Panc1 (cell line): Measurements from ENCODE around the gene TNFAIP2. TPM values are rescaled to one million over a fixed set of nuclear protein-coding genes. Genes with fewer than 3 reads are reported as not detected.

ENCODE experiments used
- ATAC-seq: fragments of 200-7000 bp; cut with Tn5 transposase; 2 replicates; pipeline ENCODE4 v1.9.1; 2020; ENCODE audit warnings: mild to moderate bottlenecking, moderate library complexity
- BruUV-seq: library from RNA; stranded (reverse); fragments of 400-500 nt; replicated peaks from 2 replicates; lab custom pipeline; 2021; lab: Mats Ljungman, UMichigan
- CTCF ChIA-PET: fragments of 300-600 bp; sonication (Branson Sonifier 250); formaldehyde crosslinking; loops from one replicate; lab custom pipeline; 2022; ENCODE audit warnings: antibody characterized with exemption; lab: Charles Lee
- POLR2A ChIA-PET: fragments of 300-600 bp; sonication (Branson Sonifier 250); formaldehyde crosslinking; loops from one replicate; lab custom pipeline; 2022; ENCODE audit warnings: antibody characterized with exemption; lab: Charles Lee
- DNase-seq: peaks from one replicate; pipeline ENCODE4 v3.0.0-alpha.2; 2010; ENCODE audit warnings: low read depth, low spot score
- H3K27ac ChIP-seq: 2 replicates; pipeline ENCODE4 v1.5.1; 2011; ENCODE audit warnings: mild to moderate bottlenecking, low read length, inconsistent platforms
- H3K27me3 ChIP-seq: fragments of 200-500 bp; sonication (Bioruptor generic); 2 replicates; pipeline ENCODE4 v1.6.0; 2014; ENCODE audit warnings: low read length, inconsistent platforms; ENCODE audit not compliant: control insufficient read depth, insufficient read depth
- H3K36me3 ChIP-seq: fragments of 200-500 bp; sonication (Bioruptor generic); 2 replicates; pipeline ENCODE4 v1.5.1; 2014; ENCODE audit warnings: inconsistent platforms, mild to moderate bottlenecking, low read length, moderate library complexity; ENCODE audit not compliant: control insufficient read depth, insufficient read depth
- H3K4me1 ChIP-seq: 2 replicates; pipeline ENCODE4 v1.5.1; 2011; ENCODE audit warnings: inconsistent platforms, mild to moderate bottlenecking, low read length, moderate library complexity; ENCODE audit not compliant: control insufficient read depth, insufficient read depth
- H3K4me3 ChIP-seq, 2 experiments: 2 replicates each; pipeline ENCODE4 v1.5.1; 2011 to 2012; ENCODE audit warnings: low read depth in 2 of 2, low read length in 2 of 2, mild to moderate bottlenecking in 2 of 2, inconsistent platforms in 1 of 2, moderate library complexity in 1 of 2
- H3K9me3 ChIP-seq: fragments of 200-500 bp; sonication (Bioruptor generic); 2 replicates; pipeline ENCODE4 v1.5.1; 2014; ENCODE audit warnings: low read depth, mild to moderate bottlenecking, inconsistent platforms, low read length, moderate library complexity; ENCODE audit not compliant: control insufficient read depth, insufficient read depth
- CTCF ChIP-seq: fragments of 450-650 bp; IDR thresholded peaks from 2 replicates; pipeline ENCODE4 v1.5.1; 2017; ENCODE audit warnings: mild to moderate bottlenecking
- POLR2AphosphoS5 ChIP-seq: IDR thresholded peaks from 2 replicates; pipeline ENCODE4 v1.6.1; 2012; ENCODE audit warnings: mild to moderate bottlenecking, low read depth, low read length, moderate library complexity
- SIN3A ChIP-seq: IDR thresholded peaks from 2 replicates; pipeline ENCODE4 v1.6.1; 2012; ENCODE audit warnings: low read depth, mild to moderate bottlenecking, low read length, moderate library complexity, borderline replicate concordance; ENCODE audit not compliant: insufficient read depth
- TCF7L2 ChIP-seq: IDR thresholded peaks from 2 replicates; pipeline ENCODE4 v1.6.1; 2011; ENCODE audit warnings: mild to moderate bottlenecking, low read depth, low read length, inconsistent platforms
- in situ Hi-C: cut with HindIII; loops from 2 replicates; pipeline ENCODE4 v1.10.0; 2016; ENCODE audit warnings: low sequenced_read_pairs, low pct_unique_long_range_greater_than_20kb
- intact Hi-C: fragments of 100-400 bp; cut with micrococcal nuclease; formaldehyde crosslinking; loops from one replicate; pipeline ENCODE4 v1.10.0; 2022; ENCODE audit not compliant: unreplicated experiment
- total RNA-seq: library from RNA; stranded (reverse); gene quantifications from one replicate; pipeline ENCODE4 v1.2.1, GENCODE V29; 2021; ENCODE audit not compliant: unreplicated experiment
- TF ChIP-seq, protein P1 (sequence below), 2 experiments: IDR thresholded peaks; 2 replicates each; pipeline ENCODE4 v1.6.1; 2011 to 2012; ENCODE audit warnings: low read depth in 2 of 2, control low read depth in 1 of 2, low read length in 1 of 2, mild to moderate bottlenecking in 1 of 2, moderate library complexity in 1 of 2; ENCODE audit not compliant: insufficient read depth in 1 of 2

Gene TNFAIP2
- total RNA-seq, 1 experiment from 2014 or later: 491 TPM

DNA sequence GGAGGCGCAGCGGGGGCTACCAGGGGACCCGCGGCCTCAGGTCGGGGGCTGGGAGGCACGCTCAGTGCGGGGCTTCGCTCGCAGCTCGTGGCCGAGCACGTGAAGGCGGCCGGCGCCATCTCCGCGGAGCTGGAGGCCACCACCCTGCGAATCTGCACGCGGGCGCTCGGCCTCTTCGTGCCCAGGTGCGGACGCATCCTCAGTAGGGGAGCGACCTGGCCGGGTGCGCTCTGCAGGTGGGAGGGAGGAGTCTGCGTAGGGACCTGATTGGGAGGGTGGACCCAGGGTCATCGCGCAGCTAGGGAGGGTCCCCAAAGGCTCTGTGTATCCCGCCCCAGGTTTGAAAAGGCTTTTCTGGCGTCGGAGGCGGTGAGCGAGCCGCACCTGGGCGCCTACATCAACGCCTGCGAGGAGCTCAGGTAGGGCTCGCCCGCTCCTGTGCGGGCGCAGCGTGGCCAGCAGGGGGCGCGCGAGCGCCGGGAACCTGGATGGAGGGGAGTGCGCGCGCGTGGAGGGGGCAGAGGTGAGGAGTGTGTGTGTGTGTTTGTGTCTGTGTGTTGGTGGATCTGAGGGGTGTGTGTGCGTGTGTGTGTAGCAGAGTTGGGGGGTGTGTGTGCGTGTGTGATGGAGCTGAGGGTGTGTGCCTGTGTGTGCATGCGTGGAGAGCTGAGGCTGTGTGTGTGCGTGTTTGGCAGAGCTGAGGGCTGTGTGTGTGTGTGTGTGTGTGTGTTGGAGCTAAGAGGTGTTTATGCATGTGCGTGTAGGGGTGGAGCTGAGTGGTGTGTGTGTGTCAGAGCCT, 18.4 kb upstream of the TNFAIP2 start:
- Histone ChIP-seq H3K9me3 (no peaks in the 10 kb centered on the region), H3K4me3 (peak overlapping the region in 1 of 2 experiments; percentile 24; a peak in 1 of 4 replicates), H3K27me3 (no peaks in the 10 kb centered on the region), H3K27ac (peak overlapping the region; percentile 63; the same call in 1 of the 2 replicates), H3K4me1 (peaks cover 16% of the 10 kb centered on the region), H3K36me3 (no peaks in the 10 kb centered on the region)
- BruUV-seq: no TSS peak
- peak; percentile 65 for ATAC-seq
- CTCF ChIA-PET: interaction anchor here (0.6 to 2.2 kb wide), 16 partner anchors 9 to 237 kb away, joined by 3 to 13 read pairs (median 5); no protein-coding TSS in a partner anchor
- POLR2A ChIA-PET: interaction anchor here (0.6 to 0.7 kb wide), 2 partner anchors 160 to 180 kb away, joined by 3 to 5 read pairs; no protein-coding TSS in a partner anchor
- in situ Hi-C loops: no loop called here
- no peak for DNase-seq
- TF ChIP-seq SIN3A: no peak
- TF ChIP-seq CTCF: peak; percentile 93
- intact Hi-C loops: loop anchor here (10.0 kb wide), 1 partner anchor 190 kb away; no protein-coding TSS in a partner anchor

DNA sequence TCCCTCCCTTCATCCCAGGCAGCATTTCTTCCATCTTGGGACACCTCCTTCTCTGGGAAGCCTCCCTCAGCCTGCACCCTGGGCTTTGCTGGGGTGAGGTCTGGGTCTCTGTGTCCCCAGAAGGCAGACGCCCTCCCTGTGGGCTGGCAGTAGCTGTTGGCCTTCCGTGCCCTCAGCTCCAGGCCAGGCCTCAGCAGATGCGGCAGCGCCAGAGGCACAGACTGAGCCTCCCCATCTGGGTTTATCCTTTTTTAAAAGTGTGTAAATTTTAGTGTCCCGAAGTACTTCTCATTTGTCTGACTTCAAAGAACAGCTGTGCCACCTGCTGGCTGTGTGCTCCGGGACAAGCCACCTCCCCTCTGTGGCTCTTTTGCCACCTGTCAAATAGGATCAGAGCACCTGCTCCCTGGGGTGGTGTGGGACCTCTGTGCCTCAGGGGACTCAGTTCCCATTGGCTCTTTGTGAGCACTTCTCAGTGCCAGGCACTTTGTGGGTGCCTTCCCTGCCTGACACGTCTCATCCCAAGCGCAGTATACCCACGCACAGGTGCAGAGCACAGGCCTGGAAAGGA, 17.6 kb upstream of the TNFAIP2 start:
- in situ Hi-C loops: no loop called here
- H3K27ac ChIP-seq: peak overlapping the region; percentile 63

DNA sequence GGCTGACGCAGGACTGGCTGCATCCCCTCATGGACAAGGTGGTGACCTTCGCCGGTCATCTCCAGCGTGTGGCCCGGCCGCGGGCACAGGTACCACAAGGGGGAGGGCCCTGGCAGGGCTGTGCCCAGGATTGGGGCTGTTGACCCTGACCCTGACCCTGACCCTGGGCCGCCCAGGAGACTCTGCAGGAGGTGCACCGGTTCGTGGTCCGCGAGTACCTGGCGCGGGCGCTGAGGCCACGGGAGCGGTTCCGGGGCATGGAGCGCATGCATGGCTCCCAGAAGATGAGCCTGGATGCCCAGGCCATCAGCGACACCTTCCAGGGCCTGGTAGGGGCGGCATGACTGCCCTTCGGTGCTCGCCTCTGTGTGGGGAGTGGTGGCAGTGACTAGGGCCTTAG, 15.8 kb upstream of the TNFAIP2 start:
- ATAC-seq: no peak
- TF ChIP-seq TCF7L2 (no peak), POLR2AphosphoS5 (no peak), SIN3A (no peak), CTCF (no peak)
- TF ChIP-seq, protein P1, sequence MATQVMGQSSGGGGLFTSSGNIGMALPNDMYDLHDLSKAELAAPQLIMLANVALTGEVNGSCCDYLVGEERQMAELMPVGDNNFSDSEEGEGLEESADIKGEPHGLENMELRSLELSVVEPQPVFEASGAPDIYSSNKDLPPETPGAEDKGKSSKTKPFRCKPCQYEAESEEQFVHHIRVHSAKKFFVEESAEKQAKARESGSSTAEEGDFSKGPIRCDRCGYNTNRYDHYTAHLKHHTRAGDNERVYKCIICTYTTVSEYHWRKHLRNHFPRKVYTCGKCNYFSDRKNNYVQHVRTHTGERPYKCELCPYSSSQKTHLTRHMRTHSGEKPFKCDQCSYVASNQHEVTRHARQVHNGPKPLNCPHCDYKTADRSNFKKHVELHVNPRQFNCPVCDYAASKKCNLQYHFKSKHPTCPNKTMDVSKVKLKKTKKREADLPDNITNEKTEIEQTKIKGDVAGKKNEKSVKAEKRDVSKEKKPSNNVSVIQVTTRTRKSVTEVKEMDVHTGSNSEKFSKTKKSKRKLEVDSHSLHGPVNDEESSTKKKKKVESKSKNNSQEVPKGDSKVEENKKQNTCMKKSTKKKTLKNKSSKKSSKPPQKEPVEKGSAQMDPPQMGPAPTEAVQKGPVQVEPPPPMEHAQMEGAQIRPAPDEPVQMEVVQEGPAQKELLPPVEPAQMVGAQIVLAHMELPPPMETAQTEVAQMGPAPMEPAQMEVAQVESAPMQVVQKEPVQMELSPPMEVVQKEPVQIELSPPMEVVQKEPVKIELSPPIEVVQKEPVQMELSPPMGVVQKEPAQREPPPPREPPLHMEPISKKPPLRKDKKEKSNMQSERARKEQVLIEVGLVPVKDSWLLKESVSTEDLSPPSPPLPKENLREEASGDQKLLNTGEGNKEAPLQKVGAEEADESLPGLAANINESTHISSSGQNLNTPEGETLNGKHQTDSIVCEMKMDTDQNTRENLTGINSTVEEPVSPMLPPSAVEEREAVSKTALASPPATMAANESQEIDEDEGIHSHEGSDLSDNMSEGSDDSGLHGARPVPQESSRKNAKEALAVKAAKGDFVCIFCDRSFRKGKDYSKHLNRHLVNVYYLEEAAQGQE (IDR thresholded peaks at IDR 0.05; ENCODE audit: insufficient read depth in 1 of 2, low read depth in 2 of 2, low read length in 1 of 2): no peak
- Histone ChIP-seq H3K4me1 (peaks cover 42% of the 10 kb centered on the region), H3K36me3 (no peaks in the 10 kb centered on the region), H3K27ac (peak overlapping the region; percentile 78; the same call in 1 of the 2 replicates), H3K4me3 (no peak overlapping the region), H3K9me3 (no peaks in the 10 kb centered on the region), H3K27me3 (no peaks in the 10 kb centered on the region)
- CTCF ChIA-PET: interaction anchor here (0.7 kb wide), 1 partner anchor 11 kb away, joined by 4 read pairs; no protein-coding TSS in a partner anchor
- POLR2A ChIA-PET: no interaction called here
- DNase-seq: no peak
- intact Hi-C loops: loop anchor here (10.0 kb wide), 1 partner anchor 187 kb away; no protein-coding TSS in a partner anchor
- in situ Hi-C loops: no loop called here
- BruUV-seq: no TSS peak

More for the DNA sequence above, 17.6 kb upstream of the TNFAIP2 start:
- DNase-seq (no peak), ATAC-seq (no peak)
- H3K27me3 ChIP-seq: no peaks in the 10 kb centered on the region
- no peaks in the 10 kb centered on the region for H3K36me3 ChIP-seq
- peaks cover 24% of the 10 kb centered on the region for H3K4me1 ChIP-seq
- TF ChIP-seq POLR2AphosphoS5: no peak
- TF ChIP-seq TCF7L2: 0 out of 2 replicates have a peak, but pooled peaks have one; percentile 19
- no TSS peak for BruUV-seq
- H3K9me3 ChIP-seq: no peaks in the 10 kb centered on the region
- no peak overlapping the region for H3K4me3 ChIP-seq
- intact Hi-C loops: loop anchor here (10.0 kb wide), 1 partner anchor 189 kb away; no protein-coding TSS in a partner anchor
- ChIA-PET POLR2A (interaction anchor here (0.6 to 0.7 kb wide), 2 partner anchors 9 to 161 kb away, joined by 3 read pairs; no protein-coding TSS in a partner anchor), CTCF (interaction anchor here (0.6 to 2.2 kb wide), 12 partner anchors 10 to 186 kb away, joined by 3 to 13 read pairs (median 5); no protein-coding TSS in a partner anchor)
